ENCODE results near the gene FUS. TPM values are rescaled to one million over a fixed set of nuclear protein-coding genes. Genes with fewer than 3 reads are reported as not detected.

Gene FUS
- total RNA-seq, 1 experiment from 2014 or later = 770 TPM

DNA sequence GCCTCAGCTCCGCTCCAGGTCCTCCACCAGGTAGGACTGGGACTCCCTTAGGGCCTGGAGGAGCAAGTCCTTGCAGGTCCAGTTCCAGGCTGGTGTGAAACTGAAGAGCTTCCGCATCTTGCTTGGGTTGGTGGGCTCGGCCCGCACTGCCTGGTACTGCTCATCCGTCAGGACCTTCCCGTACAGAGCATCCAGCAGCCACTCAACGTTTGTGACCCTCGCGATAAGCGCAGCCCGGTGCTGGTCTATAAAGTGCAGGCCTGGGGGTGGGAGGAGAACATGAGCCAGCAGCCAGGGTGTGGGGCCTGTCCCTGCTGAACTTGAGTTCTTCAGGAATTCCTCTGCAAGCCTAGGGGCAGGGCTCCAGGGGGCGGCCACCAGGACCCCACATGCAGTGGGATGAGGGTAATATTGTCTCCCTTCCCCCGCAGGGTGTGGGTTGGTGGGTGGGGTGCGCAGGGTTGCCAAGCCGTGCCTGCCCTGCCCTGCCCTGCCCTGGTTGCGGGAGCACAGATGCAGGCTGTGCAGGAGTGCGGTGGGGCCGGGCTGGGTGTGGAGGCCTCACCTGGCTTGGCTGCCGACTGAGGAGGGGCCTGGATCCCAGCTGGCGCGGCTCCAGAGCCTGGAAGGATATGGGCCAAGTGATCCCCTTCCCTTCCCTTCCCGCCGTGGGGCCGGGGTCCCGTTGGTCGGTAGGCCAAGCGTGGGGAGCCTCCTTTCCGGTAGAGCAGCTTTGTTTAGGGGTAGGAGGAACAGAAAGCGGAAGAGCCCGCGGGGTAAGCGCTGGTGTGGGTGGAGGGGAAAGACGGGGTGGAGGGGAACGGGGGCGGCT, 21.9 kb downstream of the FUS start:
- peak overlapping the region; percentile 83 for H3K4me3 Mint-ChIP-seq
- peak; percentile 61; the same call in 1 of the 2 replicates for TF ChIP-seq FOXP1 (CRISPR knock-in tag; IDR thresholded peaks at IDR 0.05; ENCODE audit: borderline replicate concordance)
- TF ChIP-seq, protein P1, sequence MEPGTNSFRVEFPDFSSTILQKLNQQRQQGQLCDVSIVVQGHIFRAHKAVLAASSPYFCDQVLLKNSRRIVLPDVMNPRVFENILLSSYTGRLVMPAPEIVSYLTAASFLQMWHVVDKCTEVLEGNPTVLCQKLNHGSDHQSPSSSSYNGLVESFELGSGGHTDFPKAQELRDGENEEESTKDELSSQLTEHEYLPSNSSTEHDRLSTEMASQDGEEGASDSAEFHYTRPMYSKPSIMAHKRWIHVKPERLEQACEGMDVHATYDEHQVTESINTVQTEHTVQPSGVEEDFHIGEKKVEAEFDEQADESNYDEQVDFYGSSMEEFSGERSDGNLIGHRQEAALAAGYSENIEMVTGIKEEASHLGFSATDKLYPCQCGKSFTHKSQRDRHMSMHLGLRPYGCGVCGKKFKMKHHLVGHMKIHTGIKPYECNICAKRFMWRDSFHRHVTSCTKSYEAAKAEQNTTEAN (CRISPR knock-in tag; IDR thresholded peaks at IDR 0.05) = peak; percentile 69; the same call in 1 of the 2 replicates
- TF ChIP-seq, protein P2, sequence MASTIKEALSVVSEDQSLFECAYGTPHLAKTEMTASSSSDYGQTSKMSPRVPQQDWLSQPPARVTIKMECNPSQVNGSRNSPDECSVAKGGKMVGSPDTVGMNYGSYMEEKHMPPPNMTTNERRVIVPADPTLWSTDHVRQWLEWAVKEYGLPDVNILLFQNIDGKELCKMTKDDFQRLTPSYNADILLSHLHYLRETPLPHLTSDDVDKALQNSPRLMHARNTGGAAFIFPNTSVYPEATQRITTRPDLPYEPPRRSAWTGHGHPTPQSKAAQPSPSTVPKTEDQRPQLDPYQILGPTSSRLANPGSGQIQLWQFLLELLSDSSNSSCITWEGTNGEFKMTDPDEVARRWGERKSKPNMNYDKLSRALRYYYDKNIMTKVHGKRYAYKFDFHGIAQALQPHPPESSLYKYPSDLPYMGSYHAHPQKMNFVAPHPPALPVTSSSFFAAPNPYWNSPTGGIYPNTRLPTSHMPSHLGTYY (CRISPR knock-in tag; IDR thresholded peaks at IDR 0.05) = 0 out of 2 replicates have a peak, but pooled peaks have one; percentile 7
- peak; percentile 48; the same call in 1 of the 2 replicates for TF ChIP-seq TEAD1 (CRISPR knock-in tag; IDR thresholded peaks at IDR 0.05)
- TF ChIP-seq CREB1 (CRISPR knock-in tag; IDR thresholded peaks at IDR 0.05) = peak; percentile 43; the same call in 1 of the 2 replicates
- TF ChIP-seq ZNF671 (CRISPR knock-in tag; IDR thresholded peaks at IDR 0.05) = 0 out of 2 replicates have a peak, but pooled peaks have one; percentile 27
- TF ChIP-seq NFYB (CRISPR knock-in tag; conservative IDR thresholded peaks at IDR 0.05; ENCODE audit: low read depth) = no peak
- TF ChIP-seq, protein P3, sequence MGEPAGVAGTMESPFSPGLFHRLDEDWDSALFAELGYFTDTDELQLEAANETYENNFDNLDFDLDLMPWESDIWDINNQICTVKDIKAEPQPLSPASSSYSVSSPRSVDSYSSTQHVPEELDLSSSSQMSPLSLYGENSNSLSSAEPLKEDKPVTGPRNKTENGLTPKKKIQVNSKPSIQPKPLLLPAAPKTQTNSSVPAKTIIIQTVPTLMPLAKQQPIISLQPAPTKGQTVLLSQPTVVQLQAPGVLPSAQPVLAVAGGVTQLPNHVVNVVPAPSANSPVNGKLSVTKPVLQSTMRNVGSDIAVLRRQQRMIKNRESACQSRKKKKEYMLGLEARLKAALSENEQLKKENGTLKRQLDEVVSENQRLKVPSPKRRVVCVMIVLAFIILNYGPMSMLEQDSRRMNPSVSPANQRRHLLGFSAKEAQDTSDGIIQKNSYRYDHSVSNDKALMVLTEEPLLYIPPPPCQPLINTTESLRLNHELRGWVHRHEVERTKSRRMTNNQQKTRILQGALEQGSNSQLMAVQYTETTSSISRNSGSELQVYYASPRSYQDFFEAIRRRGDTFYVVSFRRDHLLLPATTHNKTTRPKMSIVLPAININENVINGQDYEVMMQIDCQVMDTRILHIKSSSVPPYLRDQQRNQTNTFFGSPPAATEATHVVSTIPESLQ (CRISPR knock-in tag; IDR thresholded peaks at IDR 0.05) = no peak
- no peak for TF ChIP-seq CBFB (CRISPR knock-in tag; IDR thresholded peaks at IDR 0.05; ENCODE audit: low read depth)
- peak; percentile 22; the same call in 1 of the 2 replicates for TF ChIP-seq ESRRA (CRISPR knock-in tag; IDR thresholded peaks at IDR 0.05; ENCODE audit: borderline replicate concordance)
- TF ChIP-seq, protein P4, sequence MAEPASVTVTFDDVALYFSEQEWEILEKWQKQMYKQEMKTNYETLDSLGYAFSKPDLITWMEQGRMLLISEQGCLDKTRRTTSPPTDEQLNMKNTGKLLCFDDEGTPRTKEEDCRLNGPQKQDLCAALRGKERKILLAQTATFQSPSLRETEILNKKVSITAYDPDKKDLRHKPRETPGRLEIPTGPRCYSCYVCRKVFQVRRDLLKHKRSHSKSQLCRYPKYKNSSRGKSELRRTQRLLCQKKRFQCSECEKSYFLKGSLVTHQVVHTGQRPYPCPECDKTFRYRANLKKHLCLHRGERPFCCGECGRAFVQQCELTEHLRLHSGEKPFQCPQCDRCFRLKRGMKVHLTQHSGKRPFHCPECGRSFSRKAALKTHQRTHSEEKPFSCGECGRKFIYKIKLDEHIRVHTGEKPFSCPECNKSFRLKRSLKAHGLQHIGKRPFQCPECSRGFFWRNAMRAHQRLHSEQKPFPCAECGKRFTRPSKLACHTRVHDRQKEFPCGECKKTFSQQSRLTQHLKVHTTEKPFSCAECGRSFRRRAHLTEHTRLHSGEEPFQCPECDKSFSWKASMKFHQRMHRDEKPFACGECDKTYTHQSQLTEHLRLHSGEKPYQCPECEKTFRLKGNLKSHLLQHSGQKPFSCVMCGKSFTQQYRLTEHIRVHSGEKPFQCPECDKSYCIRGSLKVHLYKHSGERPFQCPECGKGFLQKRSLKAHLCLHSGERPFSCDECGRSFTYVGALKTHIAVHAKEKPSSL (CRISPR knock-in tag; conservative IDR thresholded peaks at IDR 0.05) = no peak
- TF ChIP-seq, protein P5, sequence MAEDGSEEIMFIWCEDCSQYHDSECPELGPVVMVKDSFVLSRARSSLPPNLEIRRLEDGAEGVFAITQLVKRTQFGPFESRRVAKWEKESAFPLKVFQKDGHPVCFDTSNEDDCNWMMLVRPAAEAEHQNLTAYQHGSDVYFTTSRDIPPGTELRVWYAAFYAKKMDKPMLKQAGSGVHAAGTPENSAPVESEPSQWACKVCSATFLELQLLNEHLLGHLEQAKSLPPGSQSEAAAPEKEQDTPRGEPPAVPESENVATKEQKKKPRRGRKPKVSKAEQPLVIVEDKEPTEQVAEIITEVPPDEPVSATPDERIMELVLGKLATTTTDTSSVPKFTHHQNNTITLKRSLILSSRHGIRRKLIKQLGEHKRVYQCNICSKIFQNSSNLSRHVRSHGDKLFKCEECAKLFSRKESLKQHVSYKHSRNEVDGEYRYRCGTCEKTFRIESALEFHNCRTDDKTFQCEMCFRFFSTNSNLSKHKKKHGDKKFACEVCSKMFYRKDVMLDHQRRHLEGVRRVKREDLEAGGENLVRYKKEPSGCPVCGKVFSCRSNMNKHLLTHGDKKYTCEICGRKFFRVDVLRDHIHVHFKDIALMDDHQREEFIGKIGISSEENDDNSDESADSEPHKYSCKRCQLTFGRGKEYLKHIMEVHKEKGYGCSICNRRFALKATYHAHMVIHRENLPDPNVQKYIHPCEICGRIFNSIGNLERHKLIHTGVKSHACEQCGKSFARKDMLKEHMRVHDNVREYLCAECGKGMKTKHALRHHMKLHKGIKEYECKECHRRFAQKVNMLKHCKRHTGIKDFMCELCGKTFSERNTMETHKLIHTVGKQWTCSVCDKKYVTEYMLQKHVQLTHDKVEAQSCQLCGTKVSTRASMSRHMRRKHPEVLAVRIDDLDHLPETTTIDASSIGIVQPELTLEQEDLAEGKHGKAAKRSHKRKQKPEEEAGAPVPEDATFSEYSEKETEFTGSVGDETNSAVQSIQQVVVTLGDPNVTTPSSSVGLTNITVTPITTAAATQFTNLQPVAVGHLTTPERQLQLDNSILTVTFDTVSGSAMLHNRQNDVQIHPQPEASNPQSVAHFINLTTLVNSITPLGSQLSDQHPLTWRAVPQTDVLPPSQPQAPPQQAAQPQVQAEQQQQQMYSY (CRISPR knock-in tag; IDR thresholded peaks at IDR 0.05) = peak; percentile 58
- 0 out of 2 replicates have a peak, but pooled peaks have one; percentile 51 for TF ChIP-seq NFATC4 (CRISPR knock-in tag; IDR thresholded peaks at IDR 0.05)
- peak; percentile 69; the same call in 1 of the 2 replicates for TF ChIP-seq ZNF416 (CRISPR knock-in tag; IDR thresholded peaks at IDR 0.05)
- TF ChIP-seq ATF1 (CRISPR knock-in tag; IDR thresholded peaks at IDR 0.05) = no peak
- TF ChIP-seq ELF4 (CRISPR knock-in tag; IDR thresholded peaks at IDR 0.05; ENCODE audit: low read depth) = no peak
- TF ChIP-seq PRRX2 (CRISPR knock-in tag; IDR thresholded peaks at IDR 0.05) = 0 out of 2 replicates have a peak, but pooled peaks have one; percentile 2
- TF ChIP-seq EMX1 (CRISPR knock-in tag; IDR thresholded peaks at IDR 0.05) = peak; percentile 77; the same call in 1 of the 2 replicates
- peak; percentile 61; the same call in 1 of the 2 replicates for TF ChIP-seq KAT7 (CRISPR knock-in tag; IDR thresholded peaks at IDR 0.05; ENCODE audit: borderline replicate concordance)
- TF ChIP-seq, protein P6, sequence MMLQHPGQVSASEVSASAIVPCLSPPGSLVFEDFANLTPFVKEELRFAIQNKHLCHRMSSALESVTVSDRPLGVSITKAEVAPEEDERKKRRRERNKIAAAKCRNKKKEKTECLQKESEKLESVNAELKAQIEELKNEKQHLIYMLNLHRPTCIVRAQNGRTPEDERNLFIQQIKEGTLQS (CRISPR knock-in tag; conservative IDR thresholded peaks at IDR 0.05) = no peak
- TF ChIP-seq ZNF121 (CRISPR knock-in tag; IDR thresholded peaks at IDR 0.05) = peak; percentile 40; the same call in 1 of the 2 replicates
- peaks cover 26% of the 10 kb centered on the region for H3K27me3 Mint-ChIP-seq (ENCODE audit: low read depth)
- H3K4me1 Mint-ChIP-seq = peaks cover 23% of the 10 kb centered on the region
- H3K36me3 Mint-ChIP-seq = peaks cover 7% of the 10 kb centered on the region; the same call in 1 of the 2 replicates
- H3K9me3 Mint-ChIP-seq = no peaks in the 10 kb centered on the region
- DNase-seq (ENCODE audit: low spot score) (peak; percentile 54), ATAC-seq (peak; percentile 62)
- no peak overlapping the region; the same call in 1 of the 2 replicates for H3K27ac Mint-ChIP-seq
- ChIA-PET CTCF (interaction anchor here (0.6 to 4.1 kb wide), 22 partner anchors 8 to 258 kb away, joined by 3 to 31 read pairs (median 5); partner anchors contain the start of genes HSD3B7, KAT8, PYDC1 and TRIM72), POLR2A (interaction anchor here (0.5 to 2.8 kb wide), 13 partner anchors 9 to 258 kb away, joined by 3 to 7 read pairs (median 6); partner anchors contain the start of genes FUS, KAT8 and TRIM72)
